ENCODE data around the gene AKR7A3.

Gene AKR7A3

GRCh38 chr1:19330449-19331135, 42.0 kb upstream of the AKR7A3 start:
- TF ChIP-seq, protein P1, sequence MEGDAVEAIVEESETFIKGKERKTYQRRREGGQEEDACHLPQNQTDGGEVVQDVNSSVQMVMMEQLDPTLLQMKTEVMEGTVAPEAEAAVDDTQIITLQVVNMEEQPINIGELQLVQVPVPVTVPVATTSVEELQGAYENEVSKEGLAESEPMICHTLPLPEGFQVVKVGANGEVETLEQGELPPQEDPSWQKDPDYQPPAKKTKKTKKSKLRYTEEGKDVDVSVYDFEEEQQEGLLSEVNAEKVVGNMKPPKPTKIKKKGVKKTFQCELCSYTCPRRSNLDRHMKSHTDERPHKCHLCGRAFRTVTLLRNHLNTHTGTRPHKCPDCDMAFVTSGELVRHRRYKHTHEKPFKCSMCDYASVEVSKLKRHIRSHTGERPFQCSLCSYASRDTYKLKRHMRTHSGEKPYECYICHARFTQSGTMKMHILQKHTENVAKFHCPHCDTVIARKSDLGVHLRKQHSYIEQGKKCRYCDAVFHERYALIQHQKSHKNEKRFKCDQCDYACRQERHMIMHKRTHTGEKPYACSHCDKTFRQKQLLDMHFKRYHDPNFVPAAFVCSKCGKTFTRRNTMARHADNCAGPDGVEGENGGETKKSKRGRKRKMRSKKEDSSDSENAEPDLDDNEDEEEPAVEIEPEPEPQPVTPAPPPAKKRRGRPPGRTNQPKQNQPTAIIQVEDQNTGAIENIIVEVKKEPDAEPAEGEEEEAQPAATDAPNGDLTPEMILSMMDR (IDR thresholded peaks at IDR 0.05; ENCODE audit: insufficient read depth, low read depth, low read length, missing control alignments), result no peak
- no peak for DNase-seq (ENCODE audit: low read depth)
- no peak overlapping the region for H3K4me3 ChIP-seq (ENCODE audit: low read depth, low read length)

DNA sequence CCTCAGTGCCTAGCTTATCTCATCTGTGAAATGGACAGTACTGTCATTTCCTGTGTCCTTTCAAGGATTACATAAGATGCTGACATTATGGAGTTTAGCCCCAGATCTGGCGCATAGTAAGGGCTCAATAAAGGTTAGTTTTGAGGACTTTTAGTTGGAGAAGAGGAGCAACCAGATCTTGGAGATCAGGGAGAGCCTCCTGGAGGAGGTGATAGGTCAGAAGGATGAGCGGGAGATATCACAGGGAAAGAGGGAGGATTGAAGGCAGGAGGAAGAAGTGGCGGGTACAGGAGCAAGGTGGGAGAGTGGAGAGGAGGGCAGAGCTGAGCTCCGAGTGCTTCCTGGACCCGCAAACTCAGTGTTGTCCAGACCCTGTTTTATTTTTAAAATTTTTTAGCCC, 41.0 kb upstream of the AKR7A3 start:
- no peak overlapping the region for H3K4me3 ChIP-seq (ENCODE audit: low read depth, low read length)
- DNase-seq (ENCODE audit: low read depth), result no peak
- TF ChIP-seq, protein P1 (IDR thresholded peaks at IDR 0.05; ENCODE audit: insufficient read depth, low read depth, low read length, missing control alignments), result no peak

- no peak for DNase-seq (ENCODE audit: low read depth)
- TF ChIP-seq, protein P1 (IDR thresholded peaks at IDR 0.05; ENCODE audit: insufficient read depth, low read depth, low read length, missing control alignments), result no peak
- H3K4me3 ChIP-seq (ENCODE audit: low read depth, low read length), result no peak overlapping the region
These were observed 40.6 kb upstream of the AKR7A3 start for GRCh38 chr1:19329188-19329587.

DNA sequence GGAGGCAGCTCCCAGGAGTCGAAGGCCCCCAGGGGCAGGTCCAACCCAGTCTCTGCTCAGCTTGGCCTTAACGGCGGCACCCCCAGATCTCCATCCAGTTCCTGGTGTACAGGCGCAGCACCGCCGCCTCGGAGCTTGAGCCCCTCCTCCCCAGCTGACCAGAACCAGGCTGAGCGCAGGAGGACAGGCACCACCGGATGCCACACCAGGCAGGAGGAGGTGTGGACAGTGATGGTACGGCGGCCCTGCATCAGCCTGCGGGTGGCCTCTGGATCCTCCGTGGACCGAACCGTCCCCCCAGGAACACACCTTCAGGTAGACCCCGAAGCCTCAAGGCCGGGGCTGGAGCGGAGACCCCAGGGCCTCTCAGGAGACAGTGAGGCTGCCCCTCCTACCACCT, 39.9 kb upstream of the AKR7A3 start:
- no peak for DNase-seq (ENCODE audit: low read depth)
- TF ChIP-seq, protein P1 (IDR thresholded peaks at IDR 0.05; ENCODE audit: insufficient read depth, low read depth, low read length, missing control alignments), result no peak
- H3K4me3 ChIP-seq (ENCODE audit: low read depth, low read length), result no peak overlapping the region

- no peak overlapping the region for H3K4me3 ChIP-seq (ENCODE audit: low read depth, low read length)
- TF ChIP-seq, protein P1 (IDR thresholded peaks at IDR 0.05; ENCODE audit: insufficient read depth, low read depth, low read length, missing control alignments), result no peak
- DNase-seq (ENCODE audit: low read depth), result no peak
These were observed 39.2 kb upstream of the AKR7A3 start for GRCh38 chr1:19327736-19328135.

DNA sequence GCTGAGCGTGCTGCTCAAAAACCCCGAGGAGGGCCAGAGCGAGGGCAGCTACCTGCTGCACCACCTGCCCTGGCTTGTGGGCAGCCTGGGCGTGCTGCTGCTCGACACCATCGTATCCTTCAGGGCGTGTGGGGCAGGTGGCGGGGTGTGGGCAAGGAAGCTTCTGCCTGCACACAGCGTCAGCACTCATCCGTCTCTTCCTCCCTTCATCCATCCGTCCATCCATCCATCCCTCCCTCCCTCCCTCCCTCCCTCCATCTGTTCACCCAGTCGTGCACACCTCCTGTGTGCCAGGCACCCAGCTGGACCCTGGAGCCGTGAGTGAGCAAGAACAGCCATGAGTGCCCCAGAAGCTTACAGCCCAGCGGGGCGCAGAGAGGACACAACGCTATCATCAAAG, 38.7 kb upstream of the AKR7A3 start:
- DNase-seq (ENCODE audit: low read depth), result no peak
- TF ChIP-seq, protein P1 (IDR thresholded peaks at IDR 0.05; ENCODE audit: insufficient read depth, low read depth, low read length, missing control alignments), result no peak

GRCh38 chr1:19326748-19327065, 38.1 kb upstream of the AKR7A3 start:
- no peak overlapping the region for H3K4me3 ChIP-seq (ENCODE audit: low read depth, low read length)
- DNase-seq (ENCODE audit: low read depth), result no peak
- TF ChIP-seq, protein P1 (IDR thresholded peaks at IDR 0.05; ENCODE audit: insufficient read depth, low read depth, low read length, missing control alignments), result no peak

More for the DNA sequence above, 38.7 kb upstream of the AKR7A3 start:
- H3K4me3 ChIP-seq (ENCODE audit: low read depth, low read length), result no peak overlapping the region
